Thyroid gland (tissue), 4 donors: ENCODE measurements around the gene AKIRIN1. TPM values are rescaled to one million over a fixed set of nuclear protein-coding genes. Genes with fewer than 3 reads are reported as not detected.

ENCODE experiments used
- DNase-seq, 2 donors: peaks; one replicate each; pipeline ENCODE4 v3.0.0-alpha.2; 2019
- H3K27ac ChIP-seq, 3 donors: fragments of 200-600 bp; sonication (generic); 1 replicate in 2 of 3; 2 replicates in 1 of 3; pipeline ENCODE4 v1.5.1; 2016 to 2019; ENCODE audit warnings: mild to moderate bottlenecking in 1 of 3, moderate library complexity in 1 of 3
- H3K27me3 ChIP-seq: fragments of 200-600 bp; sonication (generic); one replicate; pipeline ENCODE4 v1.5.1; 2019
- H3K36me3 ChIP-seq, 2 donors: fragments of 200-600 bp; sonication (generic); one replicate each; pipeline ENCODE4 v1.5.1; 2016 to 2019
- H3K4me1 ChIP-seq, 2 donors: fragments of 200-600 bp; sonication (generic); one replicate each; pipeline ENCODE4 v1.5.1; 2017 to 2019
- H3K4me3 ChIP-seq, 3 donors: fragments of 200-600 bp; sonication (generic); replicated peaks in 1 of 3; 1 replicate in 2 of 3; 2 replicates in 1 of 3; pipeline ENCODE4 v1.5.1; 2016; ENCODE audit warnings: mild to moderate bottlenecking in 1 of 3
- H3K9me3 ChIP-seq: fragments of 200-600 bp; sonication (generic); one replicate; pipeline ENCODE4 v1.5.1; 2017
- POLR2A ChIP-seq, 2 donors: fragments of 450-650 bp; IDR thresholded peaks; one replicate each; pipeline ENCODE4 v1.6.1; 2017; ENCODE audit warnings: antibody characterized with exemption in 2 of 2, mild to moderate bottlenecking in 2 of 2, moderate library complexity in 1 of 2
- WGBS, 2 donors: methylation state at CpG; one replicate each; pipeline ENCODE4 v1.1.5; 2017; 5-methylcytosine and 5-hydroxymethylcytosine counted together
- intact Hi-C: fragments of 100-400 bp; cut with DNase I; formaldehyde crosslinking; loops from one replicate; pipeline ENCODE4 v1.15.1; 2023
- total RNA-seq, 4 donors: library from RNA; depleted of rRNA; stranded (reverse); fragments of >200 nt; gene quantifications; one replicate each; pipeline ENCODE4 v1.2.3, GENCODE V29; 2016
- TF ChIP-seq, protein P1 (sequence below), 6 experiments: fragments of 200-600 bp in 3 of 6; fragments of 450-650 bp in 3 of 6; sonication (generic) in 3 of 6; IDR thresholded peaks; one replicate each; pipeline ENCODE4 v1.5.1; 2016 to 2019; ENCODE audit warnings: antibody characterized with exemption in 6 of 6, mild to moderate bottlenecking in 2 of 6, inconsistent platforms in 1 of 6, moderate library complexity in 1 of 6

Gene AKIRIN1
- total RNA-seq, 4 donors from 2014 or later, result 46.8 to 64.6 (median 56.7) TPM

DNA sequence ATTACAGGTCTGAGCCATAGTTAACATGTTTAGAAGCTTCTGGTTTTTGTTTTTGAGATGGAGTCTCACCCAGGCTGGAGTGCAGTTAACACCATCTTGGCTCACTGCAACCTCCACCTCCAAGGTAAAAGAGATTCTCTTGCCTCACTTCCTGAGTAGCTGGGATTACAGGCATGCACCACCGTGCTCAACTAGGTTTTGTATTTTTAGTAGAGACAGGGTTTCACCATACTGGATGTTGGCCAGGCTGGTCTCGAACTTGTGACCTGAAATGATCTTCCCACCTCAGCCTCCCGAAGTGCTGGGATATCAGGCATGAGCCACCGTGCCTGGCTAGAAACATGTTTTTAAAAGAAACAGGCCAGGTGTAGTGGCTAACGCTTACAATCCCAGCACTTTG, 45.6 kb downstream of the AKIRIN1 start:
- TF ChIP-seq, protein P1, sequence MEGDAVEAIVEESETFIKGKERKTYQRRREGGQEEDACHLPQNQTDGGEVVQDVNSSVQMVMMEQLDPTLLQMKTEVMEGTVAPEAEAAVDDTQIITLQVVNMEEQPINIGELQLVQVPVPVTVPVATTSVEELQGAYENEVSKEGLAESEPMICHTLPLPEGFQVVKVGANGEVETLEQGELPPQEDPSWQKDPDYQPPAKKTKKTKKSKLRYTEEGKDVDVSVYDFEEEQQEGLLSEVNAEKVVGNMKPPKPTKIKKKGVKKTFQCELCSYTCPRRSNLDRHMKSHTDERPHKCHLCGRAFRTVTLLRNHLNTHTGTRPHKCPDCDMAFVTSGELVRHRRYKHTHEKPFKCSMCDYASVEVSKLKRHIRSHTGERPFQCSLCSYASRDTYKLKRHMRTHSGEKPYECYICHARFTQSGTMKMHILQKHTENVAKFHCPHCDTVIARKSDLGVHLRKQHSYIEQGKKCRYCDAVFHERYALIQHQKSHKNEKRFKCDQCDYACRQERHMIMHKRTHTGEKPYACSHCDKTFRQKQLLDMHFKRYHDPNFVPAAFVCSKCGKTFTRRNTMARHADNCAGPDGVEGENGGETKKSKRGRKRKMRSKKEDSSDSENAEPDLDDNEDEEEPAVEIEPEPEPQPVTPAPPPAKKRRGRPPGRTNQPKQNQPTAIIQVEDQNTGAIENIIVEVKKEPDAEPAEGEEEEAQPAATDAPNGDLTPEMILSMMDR (IDR thresholded peaks at IDR 0.05), result no peak
- no peak for TF ChIP-seq POLR2A (IDR thresholded peaks at IDR 0.05)
- H3K4me3 ChIP-seq, result no peak overlapping the region
- no peak for DNase-seq
- no peaks in the 10 kb centered on the region for H3K9me3 ChIP-seq
- H3K27me3 ChIP-seq, result no peaks in the 10 kb centered on the region
- no peaks in the 10 kb centered on the region for H3K4me1 ChIP-seq
- no peak overlapping the region for H3K27ac ChIP-seq
- H3K36me3 ChIP-seq, result peaks cover 44 to 46% of the 10 kb centered on the region in 2 donors
- 85 to 96% methylated on average over 5 of the region's 5 CpGs for WGBS, 2 donors
- intact Hi-C loops, result no loop called here

DNA sequence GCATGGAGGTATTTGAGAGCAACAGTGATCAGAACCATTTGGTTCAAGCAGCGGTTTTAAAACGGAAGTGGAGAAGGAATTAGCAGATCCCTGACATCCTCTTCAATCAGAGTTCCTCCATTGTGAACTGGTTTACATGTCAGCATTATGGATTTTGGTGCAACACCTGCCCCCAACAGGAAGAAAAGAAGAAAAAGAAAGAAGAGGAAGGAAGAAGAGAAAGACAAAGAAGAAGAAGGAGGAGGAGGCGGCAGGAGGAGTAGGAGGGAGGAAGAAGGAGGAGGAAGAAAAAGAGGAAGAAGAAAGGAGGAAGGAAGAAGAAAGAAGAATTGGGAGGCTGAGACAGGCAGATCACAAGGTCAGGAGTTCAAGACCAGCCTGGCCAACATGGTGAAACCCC, 52.4 kb downstream of the AKIRIN1 start:
- TF ChIP-seq, protein P1 (IDR thresholded peaks at IDR 0.05), result no peak
- TF ChIP-seq POLR2A (IDR thresholded peaks at IDR 0.05), result no peak
- Histone ChIP-seq H3K9me3 (no peaks in the 10 kb centered on the region), H3K27ac (no peak overlapping the region), H3K4me3 (no peak overlapping the region), H3K27me3 (no peaks in the 10 kb centered on the region), H3K36me3 (peaks cover 11 to 13% of the 10 kb centered on the region in 2 donors), H3K4me1 (peaks cover 0 to 5% of the 10 kb centered on the region in 2 donors)
- 92% methylated on average over 3 of the region's 3 CpGs for WGBS, 2 donors
- intact Hi-C loops, result no loop called here
- no peak for DNase-seq

DNA sequence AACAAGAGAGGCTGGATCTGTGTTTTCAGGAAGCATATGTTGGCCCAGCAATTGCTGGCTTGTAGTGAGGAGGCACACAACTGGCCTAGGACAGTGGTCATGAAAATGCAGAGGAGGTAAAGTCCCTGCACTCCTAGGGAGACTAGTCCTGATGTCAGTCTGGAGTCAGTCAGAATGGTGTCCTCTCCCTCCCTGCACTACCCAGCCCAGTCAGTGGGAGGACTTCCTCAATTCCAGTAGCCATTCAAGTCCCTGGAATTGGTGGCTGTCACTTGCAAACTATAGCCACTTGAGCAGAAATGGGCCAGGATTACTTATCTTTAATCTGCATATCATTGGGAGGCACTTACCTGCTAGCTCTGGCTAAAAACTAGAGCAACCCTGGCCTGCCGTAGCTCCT, 53.7 kb downstream of the AKIRIN1 start:
- Histone ChIP-seq H3K27me3 (no peaks in the 10 kb centered on the region), H3K9me3 (no peaks in the 10 kb centered on the region), H3K27ac (no peak overlapping the region), H3K36me3 (peaks cover 10 to 13% of the 10 kb centered on the region in 2 donors), H3K4me3 (no peak overlapping the region), H3K4me1 (peaks cover 0 to 11% of the 10 kb centered on the region in 2 donors)
- DNase-seq, result no peak
- TF ChIP-seq, protein P1 (IDR thresholded peaks at IDR 0.05), result no peak
- TF ChIP-seq POLR2A (IDR thresholded peaks at IDR 0.05), result no peak
- 83 to 100% methylated on average over 1 of the region's 1 CpG for WGBS, 2 donors
- intact Hi-C loops, result no loop called here

DNA sequence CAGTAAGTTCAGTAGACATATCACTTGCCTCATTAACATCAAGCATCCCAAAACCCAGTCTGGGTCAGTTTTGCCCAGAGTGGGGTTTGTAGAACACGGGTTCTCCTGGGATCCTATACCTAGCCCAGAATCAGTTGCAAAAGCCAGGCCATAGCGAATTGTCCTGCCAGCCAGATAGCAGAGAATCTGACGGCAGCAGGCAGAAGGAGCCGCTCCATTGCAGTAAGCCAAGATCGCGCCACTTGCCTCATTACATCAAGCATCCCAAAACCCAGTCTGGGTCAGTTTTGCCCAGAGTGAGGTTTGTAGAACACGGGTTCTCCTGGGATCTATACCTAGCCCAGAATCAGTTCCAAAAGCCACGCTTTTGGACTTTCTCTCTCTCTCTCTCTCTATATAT, 54.2 kb downstream of the AKIRIN1 start:
- intact Hi-C loops, result no loop called here
- DNase-seq, result no peak
- WGBS, 2 donors, result 72 to 97% methylated on average over 6 to 8 of the region's 8 CpGs
- TF ChIP-seq, protein P1 (IDR thresholded peaks at IDR 0.05), result no peak
- no peak for TF ChIP-seq POLR2A (IDR thresholded peaks at IDR 0.05)
- Histone ChIP-seq H3K9me3 (no peaks in the 10 kb centered on the region), H3K36me3 (peaks cover 10 to 13% of the 10 kb centered on the region in 2 donors), H3K4me1 (peaks cover 0 to 11% of the 10 kb centered on the region in 2 donors), H3K27ac (no peak overlapping the region), H3K4me3 (no peak overlapping the region), H3K27me3 (no peaks in the 10 kb centered on the region)

DNA sequence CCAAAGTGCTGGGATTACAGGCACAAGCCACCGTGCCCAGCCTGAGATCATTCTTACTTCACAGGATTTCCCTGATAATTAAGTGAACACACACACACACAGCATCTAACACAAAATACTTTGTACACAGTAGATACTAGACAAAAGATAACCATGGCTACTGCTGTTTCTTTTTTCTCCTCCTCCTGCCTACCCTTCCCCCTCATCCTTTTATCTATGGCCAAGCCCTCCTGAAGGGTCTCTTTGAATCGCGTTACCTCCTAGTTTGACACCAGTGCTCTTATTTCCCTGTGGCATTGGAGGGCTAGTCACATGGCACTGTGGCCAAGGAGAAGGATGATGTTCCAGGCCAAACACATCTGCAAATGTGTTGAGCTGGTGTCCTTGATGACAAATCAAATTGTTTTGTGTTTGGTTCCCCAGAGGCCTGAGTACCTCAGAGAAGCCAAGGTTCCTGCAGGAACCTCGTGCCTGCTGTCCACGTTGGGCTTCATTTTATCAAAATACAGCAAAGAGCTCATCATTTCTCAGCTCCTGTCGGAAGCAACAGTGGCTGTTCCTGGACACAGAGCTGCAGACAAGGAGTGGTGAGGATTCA, 55.6 kb downstream of the AKIRIN1 start:
- DNase-seq, result no peak
- Histone ChIP-seq H3K27ac (peak overlapping the region in 2 of 3 donors; percentile 33 to 45), H3K4me3 (no peak overlapping the region), H3K9me3 (no peaks in the 10 kb centered on the region), H3K4me1 (peaks cover 0 to 11% of the 10 kb centered on the region in 2 donors), H3K27me3 (no peaks in the 10 kb centered on the region), H3K36me3 (peaks cover 3% of the 10 kb centered on the region in 2 donors)
- 76 to 89% methylated on average over 6 of the region's 6 CpGs for WGBS, 2 donors
- no peak for TF ChIP-seq POLR2A (IDR thresholded peaks at IDR 0.05)
- TF ChIP-seq, protein P1 (IDR thresholded peaks at IDR 0.05), result no peak
- intact Hi-C loops, result no loop called here
